GM12878 (cell line): ENCODE data around the gene IRS1. TPM values are rescaled to one million over a fixed set of nuclear protein-coding genes. Genes with fewer than 3 reads are reported as not detected.
A peak's percentile ranks its signal among the peaks of the same experiment; 100 is the strongest.

Experiments
- ATAC-seq: fragments of 200-7000 bp; cut with Tn5 transposase; 3 replicates; pipeline ENCODE4 v1.9.1; 2020; ENCODE audit warnings: mild to moderate bottlenecking, moderate library complexity
- BruUV-seq: library from RNA; stranded (reverse); fragments of 400-500 nt; replicated peaks from 2 replicates; lab custom pipeline; 2021; lab: Mats Ljungman, UMichigan
- CTCF ChIA-PET: fragments of 300-600 bp; sonication (Branson Sonifier 250); formaldehyde crosslinking; extraction: SDS; loops from one replicate; lab custom pipeline; 2021; ENCODE audit warnings: inconsistent platforms; lab: Yijun Ruan, JAX
- POLR2A ChIA-PET: fragments of 350-600 bp; formaldehyde crosslinking; extraction: SDS; loops from one replicate; lab custom pipeline; 2021; ENCODE audit warnings: inconsistent platforms; lab: Charles Lee
- RAD21 ChIA-PET: fragments of 300-600 bp; sonication (Branson Sonifier 250); formaldehyde crosslinking; loops from one replicate; lab custom pipeline; 2023; ENCODE audit warnings: antibody characterized with exemption; ENCODE audit not compliant: unreplicated experiment; lab: Charles Lee
- SMC1A ChIA-PET: fragments of 300-600 bp; sonication (Branson Sonifier 250); formaldehyde crosslinking; loops from one replicate; lab custom pipeline; 2023; ENCODE audit not compliant: unreplicated experiment, uncharacterized antibody; lab: Charles Lee
- DNase-seq: peaks from one replicate; pipeline ENCODE4 v3.0.0-alpha.2; 2011; ENCODE audit warnings: low read depth, low spot score
- FAIRE-seq: peaks from 3 replicates; lab custom pipeline; 2011; peaks lifted over from hg19 to GRCh38; lab: Jason Lieb, UNC
- H2AFZ ChIP-seq: 2 replicates; pipeline ENCODE4 v1.6.0; 2011; ENCODE audit warnings: low read depth, low read length, control low read depth; ENCODE audit not compliant: control insufficient read depth
- H3K27ac ChIP-seq: 2 replicates; pipeline ENCODE4 v1.5.1; 2011; ENCODE audit warnings: control low read depth; ENCODE audit not compliant: control insufficient read depth, insufficient read depth
- H3K27me3 ChIP-seq, 2 experiments: replicated peaks in 1 of 2; 2 replicates each; pipeline versions ENCODE4 v1.6.0 to v1.6.1; 2011; ENCODE audit warnings: low read length in 1 of 2; ENCODE audit not compliant: control insufficient read depth in 2 of 2, insufficient read depth in 2 of 2
- H3K36me3 ChIP-seq, 2 experiments: 2 replicates each; pipeline ENCODE4 v1.5.1; 2011; ENCODE audit warnings: low read length in 1 of 2; ENCODE audit not compliant: control insufficient read depth in 2 of 2, insufficient read depth in 2 of 2
- H3K4me1 ChIP-seq: 2 replicates; pipeline ENCODE4 v1.6.1; 2011; ENCODE audit warnings: mild to moderate bottlenecking, low read length, moderate library complexity, mixed read lengths; ENCODE audit not compliant: control insufficient read depth, insufficient read depth
- H3K4me2 ChIP-seq: 2 replicates; pipeline ENCODE4 v1.6.0; 2011; ENCODE audit warnings: control low read depth; ENCODE audit not compliant: control insufficient read depth, insufficient read depth
- H3K4me3 ChIP-seq: fragments of 200-600 bp; sonication (generic); 2 replicates; pipeline ENCODE4 v1.5.1; 2016
- H3K79me2 ChIP-seq: 2 replicates; pipeline ENCODE4 v1.6.0; 2011; ENCODE audit warnings: low read length; ENCODE audit not compliant: control insufficient read depth, insufficient read depth
- H3K9ac ChIP-seq: 2 replicates; pipeline ENCODE4 v1.8.0; 2011; ENCODE audit warnings: low read length, control low read depth, mixed read lengths; ENCODE audit not compliant: control insufficient read depth, insufficient read depth
- H3K9me3 ChIP-seq: replicated peaks from 3 replicates; pipeline ENCODE4 v1.5.1; 2011; ENCODE audit warnings: mild to moderate bottlenecking, low read length; ENCODE audit not compliant: control insufficient read depth, insufficient read depth
- H4K20me1 ChIP-seq: 2 replicates; pipeline ENCODE4 v1.6.0; 2011; ENCODE audit not compliant: control insufficient read depth, insufficient read depth
- ATF3 ChIP-seq: IDR thresholded peaks from 2 replicates; pipeline ENCODE4 v1.6.1; 2011; ENCODE audit warnings: low read depth, mild to moderate bottlenecking, low read length, moderate library complexity, borderline replicate concordance; ENCODE audit errors: extremely low read depth
- BCLAF1 ChIP-seq: fragments of 450-650 bp; IDR thresholded peaks from 2 replicates; pipeline ENCODE4 v1.6.1; 2017; ENCODE audit warnings: antibody characterized with exemption, mild to moderate bottlenecking, moderate library complexity
- CREM ChIP-seq: IDR thresholded peaks from 2 replicates; pipeline ENCODE4 v1.6.1; 2014; ENCODE audit warnings: antibody characterized with exemption, low read depth
- E2F4 ChIP-seq: IDR thresholded peaks from 2 replicates; pipeline ENCODE4 v1.6.1; 2012; ENCODE audit warnings: low read depth, low read length, improper control_type of control experiment
- EGR1 ChIP-seq, 2 experiments: IDR thresholded peaks; 1 replicate in 1 of 2; 2 replicates in 1 of 2; pipeline ENCODE4 v1.6.1; 2011 to 2012; ENCODE audit warnings: low read depth in 2 of 2, low read length in 2 of 2, borderline replicate concordance in 1 of 2, mild to moderate bottlenecking in 1 of 2, moderate library complexity in 1 of 2
- ELK1 ChIP-seq: IDR thresholded peaks from 2 replicates; pipeline ENCODE4 v1.6.1; 2012; ENCODE audit warnings: low read depth, low read length, improper control_type of control experiment
- FOXK2 ChIP-seq: fragments of 450-650 bp; IDR thresholded peaks from 2 replicates; pipeline ENCODE4 v1.6.1; 2017; ENCODE audit warnings: mild to moderate bottlenecking, moderate library complexity
- JUNB ChIP-seq: IDR thresholded peaks from 2 replicates; pipeline ENCODE4 v1.6.1; 2016; ENCODE audit warnings: antibody characterized with exemption, mild to moderate bottlenecking
- NFYA ChIP-seq: IDR thresholded peaks from 2 replicates; pipeline ENCODE4 v1.6.1; 2011; ENCODE audit warnings: low read depth, mild to moderate bottlenecking, low read length, improper control_type of control experiment, borderline replicate concordance
- PAX8 ChIP-seq: fragments of 450-650 bp; IDR thresholded peaks from 2 replicates; pipeline ENCODE4 v1.6.1; 2017; ENCODE audit warnings: mild to moderate bottlenecking, moderate library complexity
- POLR2A ChIP-seq: IDR thresholded peaks from 2 replicates; pipeline ENCODE4 v1.6.1; 2011; ENCODE audit warnings: low read depth, mild to moderate bottlenecking, low read length
- POLR2AphosphoS5 ChIP-seq: IDR thresholded peaks from 2 replicates; pipeline ENCODE4 v1.6.1; 2011; ENCODE audit warnings: mild to moderate bottlenecking, low read length, inconsistent platforms
- POU2F2 ChIP-seq: IDR thresholded peaks from 3 replicates; pipeline ENCODE4 v1.6.1; 2011; ENCODE audit warnings: low read depth, mild to moderate bottlenecking, low read length, borderline replicate concordance
- TCF7 ChIP-seq: IDR thresholded peaks from 2 replicates; pipeline ENCODE4 v1.6.1; 2014; ENCODE audit warnings: antibody characterized with exemption, borderline replicate concordance
- WRNIP1 ChIP-seq: IDR thresholded peaks from 2 replicates; pipeline ENCODE4 v1.6.1; 2011; ENCODE audit warnings: low read depth, low read length, improper control_type of control experiment, borderline replicate concordance
- YBX1 ChIP-seq: fragments of 450-650 bp; IDR thresholded peaks from 2 replicates; pipeline ENCODE4 v1.6.1; 2016; ENCODE audit warnings: antibody characterized with exemption
- YY1 ChIP-seq: IDR thresholded peaks from 2 replicates; pipeline ENCODE4 v1.6.1; 2011; ENCODE audit warnings: low read depth, mild to moderate bottlenecking, low read length
- WGBS: methylation state at CpG from one replicate; pipeline ENCODE4 v1.1.6; 2016; ENCODE audit warnings: low lambda C conversion rate; ENCODE audit not compliant: insufficient replicate concordance, insufficient coverage; ENCODE audit errors: missing lambda C conversion rate; 5-methylcytosine and 5-hydroxymethylcytosine counted together
- in situ Hi-C: fragments of 300-500 bp; cut with MboI; formaldehyde crosslinking; loops from 9 replicates; pipeline ENCODE4 v1.14.3; 2018; ENCODE audit warnings: mixed read lengths
- intact Hi-C: fragments of 100-400 bp; cut with micrococcal nuclease; formaldehyde crosslinking; loops from one replicate; pipeline ENCODE4 v1.14.2; 2022; ENCODE audit not compliant: unreplicated experiment
- polyA plus RNA-seq, 11 experiments: library from polyadenylated mRNA; depleted of rRNA in 4 of 11; unstranded in 6 of 11; stranded (reverse) in 5 of 11; fragments of >200 nt; fragmentation: Nextera tagmentation in 4 of 11; fragmentation: Illumina TruSeq in 1 of 11; extraction: Ambion mirVana in 4 of 11; extraction: Trizol in 1 of 11; gene quantifications; 1 replicate in 1 of 11; 2 replicates in 10 of 11; pipeline versions ENCODE4 v1.2.1 to v1.2.3, GENCODE V29; 2011 to 2016; ENCODE audit warnings: inconsistent platforms in 2 of 11, missing spikeins in 2 of 11, low read depth in 1 of 11
- total RNA-seq, 4 experiments: library from RNA; depleted of rRNA in 3 of 4; stranded (reverse); fragments of >200 nt in 3 of 4; fragmentation: Illumina TruSeq in 1 of 4; extraction: Trizol in 1 of 4; gene quantifications; 2 replicates each; pipeline versions ENCODE4 v1.2.1 to v1.2.3, GENCODE V29; 2013 to 2021

IRS1 gene
- total and polyA plus RNA-seq, 10 of the 15 experiments (the other 5 are each of a cell fraction or from before 2014, with no cell fraction given), result 0.03 to 1.7 (median 0.34) TPM

- no TSS peak for BruUV-seq
- no peak overlapping the region for H3K9ac ChIP-seq
- H3K27me3 ChIP-seq, result no peaks in the 10 kb centered on the region
- ChIA-PET POLR2A (interaction anchor here (0.6 to 3.0 kb wide), 5 partner anchors 17 to 890 kb away, joined by 3 to 10 read pairs (median 3); no protein-coding TSS in a partner anchor), CTCF (interaction anchor here (0.7 to 2.0 kb wide), 9 partner anchors 9 to 884 kb away, joined by 3 to 8 read pairs (median 4); partner anchors contain the start of gene IRS1), SMC1A (interaction anchor here (0.7 to 4.9 kb wide), 9 partner anchors 9 to 1819 kb away, joined by 3 to 26 read pairs (median 3); no protein-coding TSS in a partner anchor), RAD21 (interaction anchor here (0.7 to 1.9 kb wide), 7 partner anchors 14 to 691 kb away, joined by 3 to 8 read pairs (median 4); no protein-coding TSS in a partner anchor)
- peak overlapping the region; percentile 41; the same call in 1 of the 2 replicates for H3K4me2 ChIP-seq
- H3K36me3 ChIP-seq, result no peaks in the 10 kb centered on the region
- H4K20me1 ChIP-seq, result no peaks in the 10 kb centered on the region; the same call in 1 of the 2 replicates
- peak; percentile 97 for ATAC-seq
- peaks cover 14% of the 10 kb centered on the region for H3K4me1 ChIP-seq
- FAIRE-seq, result peak; percentile 90
- 25% methylated on average over 3 of the region's 3 CpGs for WGBS
- in situ Hi-C loops, result no loop called here
- H3K27ac ChIP-seq, result no peak overlapping the region
- no peak overlapping the region for H2AFZ ChIP-seq
- H3K79me2 ChIP-seq, result no peaks in the 10 kb centered on the region
- intact Hi-C loops, result loop anchor here (2.0 kb wide), 1 partner anchor 26 kb away; the partner anchor contains the start of gene IRS1
- H3K9me3 ChIP-seq, result peaks cover 5% of the 10 kb centered on the region; the same call in 2 of the 3 replicates
- DNase-seq, result peak; percentile 82
- H3K4me3 ChIP-seq, result no peak overlapping the region
- peak; percentile 93 for TF ChIP-seq POU2F2
- no peak for TF ChIP-seq YY1
- TF ChIP-seq PAX8, result no peak
- peak; percentile 86 for TF ChIP-seq CREM
- TF ChIP-seq POLR2AphosphoS5, result no peak
- no peak for TF ChIP-seq POLR2A
- no peak for TF ChIP-seq BCLAF1
- peak; percentile 87 for TF ChIP-seq TCF7
- peak; percentile 62 for TF ChIP-seq JUNB
- TF ChIP-seq FOXK2, result peak; percentile 60
- no peak for TF ChIP-seq EGR1 (IDR thresholded peaks at IDR 0.05; ENCODE audit: borderline replicate concordance in 1 of 2, low read depth in 2 of 2, low read length in 2 of 2)
- no peak for TF ChIP-seq ATF3
- TF ChIP-seq YBX1, result no peak
- TF ChIP-seq E2F4, result no peak
- no peak for TF ChIP-seq WRNIP1
- TF ChIP-seq ELK1, result no peak
- no peak for TF ChIP-seq NFYA
Observed at GRCh38 chr2:226772389-226773179, 27.0 kb downstream of the IRS1 start.
